AG04449 (cell line): ENCODE measurements around the gene SCAP.
A peak's percentile ranks its signal among the peaks of the same experiment; 100 is the strongest.

Experiments
- CTCF ChIA-PET: fragments of 350-600 bp; formaldehyde crosslinking; extraction: SDS; loops from one replicate; lab custom pipeline; 2021; ENCODE audit warnings: antibody characterized with exemption; lab: Yijun Ruan, JAX
- POLR2A ChIA-PET: fragments of 400-600, 350-600 bp; formaldehyde crosslinking; extraction: SDS; loops from one replicate; lab custom pipeline; 2020; ENCODE audit warnings: antibody characterized with exemption, inconsistent platforms; lab: Yijun Ruan, JAX
- DNase-seq: peaks from one replicate; pipeline ENCODE4 v3.0.0-alpha.2; 2010; ENCODE audit warnings: low read depth, low spot score
- H3K4me3 ChIP-seq: 2 replicates; pipeline ENCODE4 v1.5.1; 2011; ENCODE audit warnings: low read depth, mild to moderate bottlenecking, control low read depth, low read length
- CTCF ChIP-seq: IDR thresholded peaks from one replicate; pipeline ENCODE4 v1.5.1; 2011; ENCODE audit warnings: mild to moderate bottlenecking, moderate library complexity, low read length, control low read depth, inconsistent platforms; ENCODE audit not compliant: insufficient read depth; ENCODE audit errors: missing control alignments

SCAP gene

GRCh38 chr3:47441796-47442551, 33.8 kb downstream of the SCAP start:
- CTCF ChIA-PET, result interaction anchor here (0.7 to 6.5 kb wide), 4 partner anchors 10 to 72 kb away, joined by 3 to 41 read pairs (median 3); no protein-coding TSS in a partner anchor
- POLR2A ChIA-PET, result no interaction called here

GRCh38 chr3:47440131-47440530, 35.6 kb downstream of the SCAP start:
- DNase-seq, result no peak
- peak; percentile 27 for TF ChIP-seq CTCF
- ChIA-PET POLR2A (no interaction called here), CTCF (interaction anchor here (0.9 to 6.5 kb wide), 6 partner anchors 9 to 36 kb away, joined by 3 to 41 read pairs (median 6); partner anchors contain the start of gene SCAP)
- no peak overlapping the region for H3K4me3 ChIP-seq

More at GRCh38 chr3:47441796-47442551, 33.8 kb downstream of the SCAP start:
- H3K4me3 ChIP-seq, result no peak overlapping the region
- no peak for TF ChIP-seq CTCF
- no peak for DNase-seq

- POLR2A ChIA-PET, result no interaction called here
- CTCF ChIA-PET, result interaction anchor here (1.0 to 5.5 kb wide), 3 partner anchors 11 to 86 kb away, joined by 4 to 43 read pairs (median 7); no protein-coding TSS in a partner anchor
- no peak for TF ChIP-seq CTCF
- no peak for DNase-seq
- H3K4me3 ChIP-seq, result no peak overlapping the region
Observed at GRCh38 chr3:47436180-47436579, 39.6 kb downstream of the SCAP start.

GRCh38 chr3:47434849-47435248, 40.9 kb downstream of the SCAP start:
- no peak for DNase-seq
- H3K4me3 ChIP-seq, result no peak overlapping the region
- ChIA-PET POLR2A (no interaction called here), CTCF (interaction anchor here (1.0 to 5.5 kb wide), 4 partner anchors 9 to 14 kb away, joined by 3 to 43 read pairs (median 5); no protein-coding TSS in a partner anchor)
- TF ChIP-seq CTCF, result no peak

- no peak overlapping the region for H3K4me3 ChIP-seq
- CTCF ChIA-PET, result interaction anchor here (0.6 to 5.5 kb wide), 4 partner anchors 10 to 40 kb away, joined by 3 to 43 read pairs (median 4); no protein-coding TSS in a partner anchor
- POLR2A ChIA-PET, result no interaction called here
- no peak for DNase-seq
- no peak for TF ChIP-seq CTCF
Observed at GRCh38 chr3:47433796-47434195, 41.9 kb downstream of the SCAP start.

GRCh38 chr3:47432673-47433072, 43.1 kb downstream of the SCAP start:
- no peak for TF ChIP-seq CTCF
- no peak overlapping the region for H3K4me3 ChIP-seq
- ChIA-PET POLR2A (no interaction called here), CTCF (interaction anchor here (1.8 to 5.5 kb wide), 3 partner anchors 11 to 41 kb away, joined by 4 to 48 read pairs (median 43); no protein-coding TSS in a partner anchor)
- no peak for DNase-seq
